Smooth muscle cell (in vitro differentiated cells): ENCODE measurements around the gene CLCN7. TPM values are rescaled to one million over a fixed set of nuclear protein-coding genes. Genes with fewer than 3 reads are reported as not detected.

Source experiments
- DNase-seq: peaks from one replicate; lab custom pipeline; 2025; ENCODE audit not compliant: unreplicated experiment; lab: John Stamatoyannopoulos, UW
- H2AFZ ChIP-seq: fragments of 200-600 bp; sonication (generic); 2 replicates; pipeline ENCODE4 v1.6.0; 2016; ENCODE audit warnings: antibody characterized with exemption, low read depth, mild to moderate bottlenecking
- H3F3A ChIP-seq: fragments of 200-600 bp; sonication (generic); 2 replicates; pipeline ENCODE4 v1.6.0; 2017; ENCODE audit warnings: antibody characterized with exemption, low read depth
- H3K27ac ChIP-seq: fragments of 200-600 bp; sonication (generic); 2 replicates; pipeline ENCODE4 v1.5.1; 2016; ENCODE audit warnings: low read depth, mild to moderate bottlenecking
- H3K27me3 ChIP-seq: fragments of 200-600 bp; sonication (generic); 2 replicates; pipeline ENCODE4 v1.6.1; 2016; ENCODE audit warnings: low read depth, mild to moderate bottlenecking
- H3K36me3 ChIP-seq: fragments of 200-600 bp; sonication (generic); 2 replicates; pipeline ENCODE4 v1.5.1; 2016; ENCODE audit warnings: low read depth
- H3K4me1 ChIP-seq: fragments of 200-600 bp; sonication (generic); 2 replicates; pipeline ENCODE4 v1.5.1; 2016; ENCODE audit warnings: low read depth
- H3K4me2 ChIP-seq: fragments of 200-600 bp; sonication (generic); 2 replicates; pipeline ENCODE4 v1.6.0; 2016; ENCODE audit warnings: mild to moderate bottlenecking
- H3K4me3 ChIP-seq: fragments of 200-600 bp; sonication (generic); 2 replicates; pipeline ENCODE4 v1.5.1; 2016; ENCODE audit warnings: mild to moderate bottlenecking
- H3K79me2 ChIP-seq: fragments of 200-600 bp; sonication (generic); 2 replicates; pipeline ENCODE4 v1.6.0; 2016; ENCODE audit warnings: low read depth, mild to moderate bottlenecking
- H3K9ac ChIP-seq: fragments of 200-600 bp; sonication (generic); 2 replicates; pipeline ENCODE4 v1.6.0; 2016; ENCODE audit warnings: low read depth
- H3K9me3 ChIP-seq: fragments of 200-600 bp; sonication (generic); replicated peaks from 2 replicates; pipeline ENCODE4 v1.5.1; 2016; ENCODE audit warnings: low read depth
- H4K20me1 ChIP-seq: fragments of 200-600 bp; sonication (generic); 2 replicates; pipeline ENCODE4 v1.6.0; 2016; ENCODE audit warnings: low read depth
- WGBS: methylation state at CpG from one replicate; pipeline ENCODE4 v1.1.7; 2016; ENCODE audit warnings: low lambda C conversion rate; 5-methylcytosine and 5-hydroxymethylcytosine counted together
- polyA plus RNA-seq: library from polyadenylated mRNA; unstranded; fragments of >200 nt; fragmentation: Nextera tagmentation; extraction: Ambion mirVana; gene quantifications from 2 replicates; pipeline ENCODE4 v1.2.1, GENCODE V29; 2016
- total RNA-seq: library from RNA; depleted of rRNA; stranded (reverse); fragments of >200 nt; gene quantifications from 2 replicates; pipeline ENCODE4 v1.2.3, GENCODE V29; 2014
- TF ChIP-seq, protein P1 (sequence below): fragments of 200-600 bp; sonication (generic); IDR thresholded peaks from 2 replicates; pipeline ENCODE4 v1.5.1; 2017; ENCODE audit warnings: borderline replicate concordance, mild to moderate bottlenecking, antibody characterized with exemption; ENCODE audit not compliant: insufficient read depth, poor library complexity, severe bottlenecking

Gene CLCN7
- total and polyA plus RNA-seq, 2 experiments from 2014 or later, result 15.6 to 45.2 TPM

DNA sequence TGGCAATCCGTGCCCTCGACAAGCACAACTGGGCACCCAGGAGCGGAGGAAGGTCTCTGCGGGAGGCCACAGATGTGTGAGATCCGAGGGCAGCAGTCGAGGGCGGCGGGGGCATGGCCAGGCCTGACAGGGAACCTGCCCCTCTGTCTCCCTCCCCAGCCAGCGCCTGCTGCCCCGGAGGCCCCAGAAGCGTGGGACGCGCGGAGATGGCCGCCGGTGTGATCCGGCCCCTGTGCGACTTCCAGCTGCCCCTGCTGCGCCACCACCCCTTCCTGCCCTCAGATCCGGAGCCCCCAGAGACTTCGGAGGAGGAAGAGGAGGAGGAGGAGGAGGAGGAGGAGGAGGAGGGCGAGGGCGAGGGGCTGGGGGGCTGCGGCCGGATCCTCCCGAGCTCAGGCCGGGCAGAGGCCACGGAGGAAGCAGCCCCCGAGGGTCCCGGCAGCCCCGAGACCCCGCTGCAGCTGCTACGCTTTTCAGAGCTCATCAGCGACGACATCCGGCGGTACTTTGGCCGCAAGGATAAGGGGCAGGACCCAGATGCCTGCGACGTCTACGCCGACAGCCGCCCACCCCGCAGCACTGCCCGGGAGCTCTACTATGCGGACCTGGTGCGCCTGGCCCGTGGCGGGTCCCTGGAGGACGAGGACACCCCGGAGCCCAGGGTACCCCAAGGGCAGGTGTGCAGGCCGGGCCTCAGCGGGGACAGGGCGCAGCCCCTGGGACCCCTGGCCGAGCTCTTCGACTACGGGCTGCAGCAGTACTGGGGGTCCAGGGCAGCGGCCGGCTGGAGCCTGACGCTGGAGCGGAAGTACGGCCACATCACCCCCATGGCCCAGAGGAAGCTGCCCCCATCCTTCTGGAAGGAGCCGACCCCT is 42.2 kb downstream of the CLCN7 start:
- no peak overlapping the region for H3K27ac ChIP-seq
- H3K9ac ChIP-seq, result no peak overlapping the region
- H3K4me2 ChIP-seq, result no peak overlapping the region
- WGBS, result 92% methylated on average over 48 of the region's 63 CpGs
- no peaks in the 10 kb centered on the region for H3K9me3 ChIP-seq
- no peaks in the 10 kb centered on the region for H4K20me1 ChIP-seq
- no peaks in the 10 kb centered on the region for H3F3A ChIP-seq
- H3K36me3 ChIP-seq, result no peaks in the 10 kb centered on the region
- H2AFZ ChIP-seq, result no peak overlapping the region
- no peaks in the 10 kb centered on the region for H3K79me2 ChIP-seq
- no peaks in the 10 kb centered on the region for H3K4me1 ChIP-seq
- H3K27me3 ChIP-seq, result no peaks in the 10 kb centered on the region
- no peak for DNase-seq
- TF ChIP-seq, protein P1, sequence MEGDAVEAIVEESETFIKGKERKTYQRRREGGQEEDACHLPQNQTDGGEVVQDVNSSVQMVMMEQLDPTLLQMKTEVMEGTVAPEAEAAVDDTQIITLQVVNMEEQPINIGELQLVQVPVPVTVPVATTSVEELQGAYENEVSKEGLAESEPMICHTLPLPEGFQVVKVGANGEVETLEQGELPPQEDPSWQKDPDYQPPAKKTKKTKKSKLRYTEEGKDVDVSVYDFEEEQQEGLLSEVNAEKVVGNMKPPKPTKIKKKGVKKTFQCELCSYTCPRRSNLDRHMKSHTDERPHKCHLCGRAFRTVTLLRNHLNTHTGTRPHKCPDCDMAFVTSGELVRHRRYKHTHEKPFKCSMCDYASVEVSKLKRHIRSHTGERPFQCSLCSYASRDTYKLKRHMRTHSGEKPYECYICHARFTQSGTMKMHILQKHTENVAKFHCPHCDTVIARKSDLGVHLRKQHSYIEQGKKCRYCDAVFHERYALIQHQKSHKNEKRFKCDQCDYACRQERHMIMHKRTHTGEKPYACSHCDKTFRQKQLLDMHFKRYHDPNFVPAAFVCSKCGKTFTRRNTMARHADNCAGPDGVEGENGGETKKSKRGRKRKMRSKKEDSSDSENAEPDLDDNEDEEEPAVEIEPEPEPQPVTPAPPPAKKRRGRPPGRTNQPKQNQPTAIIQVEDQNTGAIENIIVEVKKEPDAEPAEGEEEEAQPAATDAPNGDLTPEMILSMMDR, result no peak
- no peak overlapping the region for H3K4me3 ChIP-seq

DNA sequence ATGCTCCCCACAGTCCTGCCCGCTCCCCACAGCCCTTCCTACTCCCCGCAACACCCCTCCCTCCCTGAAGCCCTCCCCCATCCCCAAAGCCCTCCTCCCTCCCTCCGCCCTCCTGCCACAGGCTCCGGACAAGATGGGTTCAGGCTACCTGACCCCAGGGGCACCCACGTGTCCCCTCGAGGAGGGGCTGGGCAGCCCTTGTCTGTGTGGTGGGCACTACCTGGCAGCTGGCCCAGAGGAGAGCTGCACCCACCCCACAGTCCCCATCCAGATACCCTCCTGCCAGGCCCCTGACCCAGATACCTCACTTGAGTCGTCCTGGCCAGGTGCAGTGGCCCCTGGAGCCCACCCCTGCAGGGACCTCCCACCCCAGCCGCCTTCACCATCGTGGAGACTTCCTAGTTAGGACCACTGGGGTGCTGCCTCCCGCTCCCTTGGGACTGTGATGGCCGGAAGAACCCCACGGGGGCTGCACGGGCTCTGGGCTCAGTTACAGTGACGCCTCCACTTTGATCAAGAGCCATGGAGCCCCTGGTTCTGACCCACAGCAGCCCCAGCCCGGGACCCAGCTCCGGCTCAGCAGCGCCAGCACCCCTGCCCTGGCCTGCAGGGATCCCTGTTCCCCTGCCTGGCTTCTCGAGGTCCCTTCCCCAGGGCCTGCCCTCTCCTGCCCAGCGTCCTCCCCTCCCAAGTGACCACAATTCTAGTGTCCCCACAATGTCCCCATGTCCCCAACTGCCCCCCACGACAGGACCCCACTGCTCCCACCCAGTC is 43.1 kb downstream of the CLCN7 start:
- H3F3A ChIP-seq, result no peaks in the 10 kb centered on the region
- no peaks in the 10 kb centered on the region for H3K36me3 ChIP-seq
- WGBS, result 88% methylated on average over 15 of the region's 20 CpGs
- TF ChIP-seq, protein P1, result no peak
- H2AFZ ChIP-seq, result no peak overlapping the region
- H3K79me2 ChIP-seq, result no peaks in the 10 kb centered on the region
- H3K27me3 ChIP-seq, result no peaks in the 10 kb centered on the region
- no peak for DNase-seq
- H3K9me3 ChIP-seq, result no peaks in the 10 kb centered on the region
- no peak overlapping the region for H3K4me3 ChIP-seq
- H3K4me1 ChIP-seq, result no peaks in the 10 kb centered on the region
- H3K9ac ChIP-seq, result no peak overlapping the region
- no peak overlapping the region for H3K27ac ChIP-seq
- no peaks in the 10 kb centered on the region for H4K20me1 ChIP-seq
- no peak overlapping the region for H3K4me2 ChIP-seq

DNA sequence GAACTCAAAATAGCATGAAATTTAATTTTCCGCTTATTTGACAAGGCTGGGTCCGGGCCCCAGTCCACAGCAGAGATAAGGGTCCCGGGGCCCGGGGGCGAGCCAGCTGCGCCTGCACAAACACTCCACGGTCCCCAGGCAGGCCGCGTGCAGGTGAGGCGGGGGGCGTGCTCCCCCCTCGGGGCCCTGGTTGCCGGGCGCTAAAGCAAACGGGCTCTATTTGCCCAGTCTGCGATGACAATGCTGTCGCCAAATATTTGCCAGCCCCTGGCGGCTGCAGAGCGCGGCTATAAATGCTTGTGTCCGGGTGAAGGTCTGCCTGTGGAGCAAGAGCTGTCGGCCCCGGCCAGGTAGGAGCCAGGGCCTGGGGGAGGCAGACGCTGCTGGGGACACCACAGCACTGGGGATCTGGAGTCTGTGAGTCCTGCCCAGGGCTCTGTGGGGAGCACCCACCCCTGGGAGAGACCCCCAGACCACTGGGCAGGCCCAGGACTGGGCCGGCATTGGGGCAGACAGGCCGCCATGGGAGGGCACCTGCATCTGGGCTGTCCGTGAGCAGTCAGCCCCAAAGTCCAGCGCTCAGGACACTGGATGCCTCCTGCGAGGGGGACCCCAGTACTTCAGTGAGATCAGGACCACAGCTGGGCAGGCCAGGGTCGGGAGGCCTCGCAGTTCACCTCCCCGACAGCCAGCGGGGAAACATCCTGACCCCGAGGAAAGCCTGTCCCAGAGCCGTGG is 43.9 kb downstream of the CLCN7 start, which contains the start of gene PERCC1:
TSS of gene PERCC1 (plus strand) at position 320 of the 738 bp plus-strand sequence. CDS start 1,516 bp downstream, outside the sequence.
- Histone ChIP-seq H3K9me3 (no peaks in the 10 kb centered on the region), H3K4me3 (no peak within 1 kb of the TSS), H3K4me1 (no peaks in the 10 kb centered on the region), H3K27me3 (no peaks in the 10 kb centered on the region), H2AFZ (no peak within 1 kb of the TSS), H3K4me2 (no peak within 1 kb of the TSS), H4K20me1 (no peaks in the 10 kb centered on the region), H3K79me2 (no peaks in the 10 kb centered on the region), H3K27ac (no peak within 1 kb of the TSS), H3F3A (no peaks in the 10 kb centered on the region), H3K9ac (no peak within 1 kb of the TSS), H3K36me3 (no peaks in the 10 kb centered on the region)
- no peak for DNase-seq
- 91% methylated on average over 34 of the region's 35 CpGs for WGBS
- TF ChIP-seq, protein P1, result no peak
